Measurements from ENCODE around the gene KCNQ1OT1. TPM values are rescaled to one million over a fixed set of nuclear protein-coding genes. Genes with fewer than 3 reads are reported as not detected.

The KCNQ1OT1 gene
- total and polyA plus RNA-seq, 9 of the 15 experiments (the other 6 are each of a cell fraction or from before 2014, with no cell fraction given), result 0.04 to 2.3 (median 0.74) TPM

DNA sequence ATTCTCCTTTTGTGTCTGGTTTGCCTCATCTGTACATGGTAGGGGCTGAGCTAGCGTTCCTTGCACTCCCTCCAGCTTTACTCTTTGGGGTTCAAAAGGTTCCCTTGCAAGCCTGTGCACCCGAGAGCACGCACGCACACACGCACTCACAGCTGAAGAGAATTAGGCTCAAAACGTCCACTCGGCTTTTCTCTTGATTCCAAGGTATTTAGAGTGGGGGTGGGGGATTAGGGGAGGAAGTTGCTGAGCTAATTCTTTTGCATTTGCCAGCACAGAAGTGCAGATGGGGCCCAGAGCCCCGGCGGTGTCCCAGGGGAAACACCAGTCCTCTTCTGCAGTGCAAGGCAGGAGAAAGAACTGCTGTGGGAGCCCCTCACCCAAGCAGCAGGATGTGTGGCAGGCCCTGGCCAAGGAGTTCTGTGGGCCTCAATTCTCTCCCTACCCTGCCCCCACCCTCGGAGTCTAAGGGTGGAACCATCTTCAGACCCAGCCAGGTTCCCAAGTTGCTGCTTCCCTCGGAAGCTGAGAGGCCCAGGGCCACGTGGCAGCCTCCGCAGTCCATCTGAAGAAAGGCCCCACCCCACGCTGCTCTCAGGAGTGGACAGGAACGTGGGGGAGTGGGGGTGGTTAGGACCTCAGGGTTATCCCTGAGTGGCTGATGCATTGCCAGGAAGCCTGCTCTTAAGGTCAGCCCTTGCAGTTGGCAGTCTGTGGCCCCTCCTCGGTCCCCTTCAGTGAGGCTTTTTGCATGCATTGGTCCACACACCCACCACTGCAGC, 3.8 kb upstream of the KCNQ1OT1 start (continued):
- TF ChIP-seq, protein P1, sequence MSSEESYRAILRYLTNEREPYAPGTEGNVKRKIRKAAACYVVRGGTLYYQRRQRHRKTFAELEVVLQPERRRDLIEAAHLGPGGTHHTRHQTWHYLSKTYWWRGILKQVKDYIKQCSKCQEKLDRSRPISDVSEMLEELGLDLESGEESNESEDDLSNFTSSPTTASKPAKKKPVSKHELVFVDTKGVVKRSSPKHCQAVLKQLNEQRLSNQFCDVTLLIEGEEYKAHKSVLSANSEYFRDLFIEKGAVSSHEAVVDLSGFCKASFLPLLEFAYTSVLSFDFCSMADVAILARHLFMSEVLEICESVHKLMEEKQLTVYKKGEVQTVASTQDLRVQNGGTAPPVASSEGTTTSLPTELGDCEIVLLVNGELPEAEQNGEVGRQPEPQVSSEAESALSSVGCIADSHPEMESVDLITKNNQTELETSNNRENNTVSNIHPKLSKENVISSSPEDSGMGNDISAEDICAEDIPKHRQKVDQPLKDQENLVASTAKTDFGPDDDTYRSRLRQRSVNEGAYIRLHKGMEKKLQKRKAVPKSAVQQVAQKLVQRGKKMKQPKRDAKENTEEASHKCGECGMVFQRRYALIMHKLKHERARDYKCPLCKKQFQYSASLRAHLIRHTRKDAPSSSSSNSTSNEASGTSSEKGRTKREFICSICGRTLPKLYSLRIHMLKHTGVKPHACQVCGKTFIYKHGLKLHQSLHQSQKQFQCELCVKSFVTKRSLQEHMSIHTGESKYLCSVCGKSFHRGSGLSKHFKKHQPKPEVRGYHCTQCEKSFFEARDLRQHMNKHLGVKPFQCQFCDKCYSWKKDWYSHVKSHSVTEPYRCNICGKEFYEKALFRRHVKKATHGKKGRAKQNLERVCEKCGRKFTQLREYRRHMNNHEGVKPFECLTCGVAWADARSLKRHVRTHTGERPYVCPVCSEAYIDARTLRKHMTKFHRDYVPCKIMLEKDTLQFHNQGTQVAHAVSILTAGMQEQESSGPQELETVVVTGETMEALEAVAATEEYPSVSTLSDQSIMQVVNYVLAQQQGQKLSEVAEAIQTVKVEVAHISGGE (CRISPR knock-in tag; IDR thresholded peaks at IDR 0.05), result peak in 1 of 3 experiments; percentile 51; a peak in 1 of 6 replicates
- TF ChIP-seq, protein P2, sequence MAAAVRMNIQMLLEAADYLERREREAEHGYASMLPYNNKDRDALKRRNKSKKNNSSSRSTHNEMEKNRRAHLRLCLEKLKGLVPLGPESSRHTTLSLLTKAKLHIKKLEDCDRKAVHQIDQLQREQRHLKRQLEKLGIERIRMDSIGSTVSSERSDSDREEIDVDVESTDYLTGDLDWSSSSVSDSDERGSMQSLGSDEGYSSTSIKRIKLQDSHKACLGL (CRISPR knock-in tag; IDR thresholded peaks at IDR 0.05; ENCODE audit: borderline replicate concordance, poor library complexity, severe bottlenecking), result no peak
- TF ChIP-seq, protein P3, sequence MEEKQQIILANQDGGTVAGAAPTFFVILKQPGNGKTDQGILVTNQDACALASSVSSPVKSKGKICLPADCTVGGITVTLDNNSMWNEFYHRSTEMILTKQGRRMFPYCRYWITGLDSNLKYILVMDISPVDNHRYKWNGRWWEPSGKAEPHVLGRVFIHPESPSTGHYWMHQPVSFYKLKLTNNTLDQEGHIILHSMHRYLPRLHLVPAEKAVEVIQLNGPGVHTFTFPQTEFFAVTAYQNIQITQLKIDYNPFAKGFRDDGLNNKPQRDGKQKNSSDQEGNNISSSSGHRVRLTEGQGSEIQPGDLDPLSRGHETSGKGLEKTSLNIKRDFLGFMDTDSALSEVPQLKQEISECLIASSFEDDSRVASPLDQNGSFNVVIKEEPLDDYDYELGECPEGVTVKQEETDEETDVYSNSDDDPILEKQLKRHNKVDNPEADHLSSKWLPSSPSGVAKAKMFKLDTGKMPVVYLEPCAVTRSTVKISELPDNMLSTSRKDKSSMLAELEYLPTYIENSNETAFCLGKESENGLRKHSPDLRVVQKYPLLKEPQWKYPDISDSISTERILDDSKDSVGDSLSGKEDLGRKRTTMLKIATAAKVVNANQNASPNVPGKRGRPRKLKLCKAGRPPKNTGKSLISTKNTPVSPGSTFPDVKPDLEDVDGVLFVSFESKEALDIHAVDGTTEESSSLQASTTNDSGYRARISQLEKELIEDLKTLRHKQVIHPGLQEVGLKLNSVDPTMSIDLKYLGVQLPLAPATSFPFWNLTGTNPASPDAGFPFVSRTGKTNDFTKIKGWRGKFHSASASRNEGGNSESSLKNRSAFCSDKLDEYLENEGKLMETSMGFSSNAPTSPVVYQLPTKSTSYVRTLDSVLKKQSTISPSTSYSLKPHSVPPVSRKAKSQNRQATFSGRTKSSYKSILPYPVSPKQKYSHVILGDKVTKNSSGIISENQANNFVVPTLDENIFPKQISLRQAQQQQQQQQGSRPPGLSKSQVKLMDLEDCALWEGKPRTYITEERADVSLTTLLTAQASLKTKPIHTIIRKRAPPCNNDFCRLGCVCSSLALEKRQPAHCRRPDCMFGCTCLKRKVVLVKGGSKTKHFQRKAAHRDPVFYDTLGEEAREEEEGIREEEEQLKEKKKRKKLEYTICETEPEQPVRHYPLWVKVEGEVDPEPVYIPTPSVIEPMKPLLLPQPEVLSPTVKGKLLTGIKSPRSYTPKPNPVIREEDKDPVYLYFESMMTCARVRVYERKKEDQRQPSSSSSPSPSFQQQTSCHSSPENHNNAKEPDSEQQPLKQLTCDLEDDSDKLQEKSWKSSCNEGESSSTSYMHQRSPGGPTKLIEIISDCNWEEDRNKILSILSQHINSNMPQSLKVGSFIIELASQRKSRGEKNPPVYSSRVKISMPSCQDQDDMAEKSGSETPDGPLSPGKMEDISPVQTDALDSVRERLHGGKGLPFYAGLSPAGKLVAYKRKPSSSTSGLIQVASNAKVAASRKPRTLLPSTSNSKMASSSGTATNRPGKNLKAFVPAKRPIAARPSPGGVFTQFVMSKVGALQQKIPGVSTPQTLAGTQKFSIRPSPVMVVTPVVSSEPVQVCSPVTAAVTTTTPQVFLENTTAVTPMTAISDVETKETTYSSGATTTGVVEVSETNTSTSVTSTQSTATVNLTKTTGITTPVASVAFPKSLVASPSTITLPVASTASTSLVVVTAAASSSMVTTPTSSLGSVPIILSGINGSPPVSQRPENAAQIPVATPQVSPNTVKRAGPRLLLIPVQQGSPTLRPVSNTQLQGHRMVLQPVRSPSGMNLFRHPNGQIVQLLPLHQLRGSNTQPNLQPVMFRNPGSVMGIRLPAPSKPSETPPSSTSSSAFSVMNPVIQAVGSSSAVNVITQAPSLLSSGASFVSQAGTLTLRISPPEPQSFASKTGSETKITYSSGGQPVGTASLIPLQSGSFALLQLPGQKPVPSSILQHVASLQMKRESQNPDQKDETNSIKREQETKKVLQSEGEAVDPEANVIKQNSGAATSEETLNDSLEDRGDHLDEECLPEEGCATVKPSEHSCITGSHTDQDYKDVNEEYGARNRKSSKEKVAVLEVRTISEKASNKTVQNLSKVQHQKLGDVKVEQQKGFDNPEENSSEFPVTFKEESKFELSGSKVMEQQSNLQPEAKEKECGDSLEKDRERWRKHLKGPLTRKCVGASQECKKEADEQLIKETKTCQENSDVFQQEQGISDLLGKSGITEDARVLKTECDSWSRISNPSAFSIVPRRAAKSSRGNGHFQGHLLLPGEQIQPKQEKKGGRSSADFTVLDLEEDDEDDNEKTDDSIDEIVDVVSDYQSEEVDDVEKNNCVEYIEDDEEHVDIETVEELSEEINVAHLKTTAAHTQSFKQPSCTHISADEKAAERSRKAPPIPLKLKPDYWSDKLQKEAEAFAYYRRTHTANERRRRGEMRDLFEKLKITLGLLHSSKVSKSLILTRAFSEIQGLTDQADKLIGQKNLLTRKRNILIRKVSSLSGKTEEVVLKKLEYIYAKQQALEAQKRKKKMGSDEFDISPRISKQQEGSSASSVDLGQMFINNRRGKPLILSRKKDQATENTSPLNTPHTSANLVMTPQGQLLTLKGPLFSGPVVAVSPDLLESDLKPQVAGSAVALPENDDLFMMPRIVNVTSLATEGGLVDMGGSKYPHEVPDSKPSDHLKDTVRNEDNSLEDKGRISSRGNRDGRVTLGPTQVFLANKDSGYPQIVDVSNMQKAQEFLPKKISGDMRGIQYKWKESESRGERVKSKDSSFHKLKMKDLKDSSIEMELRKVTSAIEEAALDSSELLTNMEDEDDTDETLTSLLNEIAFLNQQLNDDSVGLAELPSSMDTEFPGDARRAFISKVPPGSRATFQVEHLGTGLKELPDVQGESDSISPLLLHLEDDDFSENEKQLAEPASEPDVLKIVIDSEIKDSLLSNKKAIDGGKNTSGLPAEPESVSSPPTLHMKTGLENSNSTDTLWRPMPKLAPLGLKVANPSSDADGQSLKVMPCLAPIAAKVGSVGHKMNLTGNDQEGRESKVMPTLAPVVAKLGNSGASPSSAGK (IDR thresholded peaks at IDR 0.05), result peak; percentile 54; the same call in 1 of the 2 replicates
- no peak for TF ChIP-seq HEY1 (CRISPR knock-in tag; IDR thresholded peaks at IDR 0.05; ENCODE audit: borderline replicate concordance)
- TF ChIP-seq RBM34 (IDR thresholded peaks at IDR 0.05; ENCODE audit: borderline replicate concordance, insufficient read depth, low read length), result no peak
